Measurements from ENCODE around the gene SND1. TPM values are rescaled to one million over a fixed set of nuclear protein-coding genes. Genes with fewer than 3 reads are reported as not detected.

The SND1 gene
- total RNA-seq, 4 donors from 2014 or later: 64.3 to 77.0 (median 70.4) TPM

DNA sequence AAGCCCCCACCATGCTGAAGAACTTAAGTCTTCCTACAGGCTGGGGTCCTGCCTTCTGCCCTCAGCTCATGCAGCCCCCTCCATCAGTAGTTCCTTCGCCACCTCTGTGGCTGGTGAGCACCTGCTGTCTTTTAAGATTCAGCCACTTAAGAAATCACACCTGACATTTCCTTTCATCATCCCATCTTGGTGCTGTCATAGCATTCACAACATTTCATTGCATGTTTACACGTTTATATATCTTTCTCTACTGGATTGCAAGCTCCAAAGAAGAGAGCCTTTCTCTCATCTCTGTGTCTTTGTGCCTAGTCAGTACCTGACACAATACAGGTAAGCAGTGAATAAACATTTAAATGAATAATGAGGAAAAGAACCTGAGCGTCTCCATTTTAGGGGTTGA is 38.3 kb downstream of the SND1 start:
- no peak for DNase-seq
- intact Hi-C loops (cut with DNase I; ENCODE audit: low total_unique reads): no loop called here
- Histone ChIP-seq H3K27ac (no peak overlapping the region), H3K27me3 (no peaks in the 10 kb centered on the region), H3K9me3 (no peaks in the 10 kb centered on the region), H3K4me1 (no peaks in the 10 kb centered on the region), H3K36me3 (peaks cover 0 to 44% (median 9%) of the 10 kb centered on the region in 4 donors), H3K4me3 (no peak overlapping the region)
- in situ Hi-C loops (cut with MboI; ENCODE audit: low pct_ligation_motif_present in 1 of 4, low pct_unique_long_range_greater_than_20kb in 1 of 4, low sequenced_read_pairs in 3 of 4): no loop called here
- WGBS, 2 donors (ENCODE audit: low coverage in 1 of 2): 89% methylated on average over 3 of the region's 3 CpGs
- TF ChIP-seq, protein P1, sequence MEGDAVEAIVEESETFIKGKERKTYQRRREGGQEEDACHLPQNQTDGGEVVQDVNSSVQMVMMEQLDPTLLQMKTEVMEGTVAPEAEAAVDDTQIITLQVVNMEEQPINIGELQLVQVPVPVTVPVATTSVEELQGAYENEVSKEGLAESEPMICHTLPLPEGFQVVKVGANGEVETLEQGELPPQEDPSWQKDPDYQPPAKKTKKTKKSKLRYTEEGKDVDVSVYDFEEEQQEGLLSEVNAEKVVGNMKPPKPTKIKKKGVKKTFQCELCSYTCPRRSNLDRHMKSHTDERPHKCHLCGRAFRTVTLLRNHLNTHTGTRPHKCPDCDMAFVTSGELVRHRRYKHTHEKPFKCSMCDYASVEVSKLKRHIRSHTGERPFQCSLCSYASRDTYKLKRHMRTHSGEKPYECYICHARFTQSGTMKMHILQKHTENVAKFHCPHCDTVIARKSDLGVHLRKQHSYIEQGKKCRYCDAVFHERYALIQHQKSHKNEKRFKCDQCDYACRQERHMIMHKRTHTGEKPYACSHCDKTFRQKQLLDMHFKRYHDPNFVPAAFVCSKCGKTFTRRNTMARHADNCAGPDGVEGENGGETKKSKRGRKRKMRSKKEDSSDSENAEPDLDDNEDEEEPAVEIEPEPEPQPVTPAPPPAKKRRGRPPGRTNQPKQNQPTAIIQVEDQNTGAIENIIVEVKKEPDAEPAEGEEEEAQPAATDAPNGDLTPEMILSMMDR (IDR thresholded peaks at IDR 0.05): no peak
- TF ChIP-seq POLR2AphosphoS5 (IDR thresholded peaks at IDR 0.05) (no peak), POLR2A (IDR thresholded peaks at IDR 0.05) (no peak), EP300 (IDR thresholded peaks at IDR 0.05; ENCODE audit: low read depth) (no peak)

DNA sequence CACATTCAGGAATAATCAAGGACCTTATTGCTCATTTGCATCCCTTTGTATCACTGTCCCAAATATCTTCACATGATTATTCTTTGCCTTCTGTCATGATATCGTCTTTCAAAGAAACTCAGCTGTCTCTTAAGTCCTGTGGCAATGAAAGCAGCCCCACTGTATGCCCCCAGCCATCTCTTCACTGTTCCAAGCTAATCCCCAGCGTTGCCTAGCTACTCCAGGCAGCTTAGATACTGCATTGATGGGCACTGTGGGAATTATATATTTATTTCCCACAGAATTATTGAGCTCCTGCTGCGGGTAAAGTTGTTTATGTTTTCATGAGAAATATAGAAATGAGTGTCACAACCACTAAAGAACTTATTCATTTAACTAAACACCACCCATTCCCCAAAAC is 38.8 kb downstream of the SND1 start:
- no peaks in the 10 kb centered on the region for H3K9me3 ChIP-seq
- H3K4me1 ChIP-seq: no peaks in the 10 kb centered on the region
- peaks cover 0 to 44% (median 9%) of the 10 kb centered on the region in 4 donors for H3K36me3 ChIP-seq
- intact Hi-C loops (cut with DNase I; ENCODE audit: low total_unique reads) (no loop called here), in situ Hi-C loops (cut with MboI; ENCODE audit: low pct_ligation_motif_present in 1 of 4, low pct_unique_long_range_greater_than_20kb in 1 of 4, low sequenced_read_pairs in 3 of 4) (no loop called here)
- 94 to 96% methylated on average over 2 to 3 of the region's 3 CpGs for WGBS, 2 donors (ENCODE audit: low coverage in 1 of 2)
- no peak overlapping the region for H3K4me3 ChIP-seq
- no peaks in the 10 kb centered on the region for H3K27me3 ChIP-seq
- no peak overlapping the region for H3K27ac ChIP-seq
- TF ChIP-seq EP300 (IDR thresholded peaks at IDR 0.05; ENCODE audit: low read depth): no peak
- TF ChIP-seq, protein P1 (IDR thresholded peaks at IDR 0.05): no peak
- no peak for TF ChIP-seq POLR2AphosphoS5 (IDR thresholded peaks at IDR 0.05)
- no peak for TF ChIP-seq POLR2A (IDR thresholded peaks at IDR 0.05)
- no peak for DNase-seq

DNA sequence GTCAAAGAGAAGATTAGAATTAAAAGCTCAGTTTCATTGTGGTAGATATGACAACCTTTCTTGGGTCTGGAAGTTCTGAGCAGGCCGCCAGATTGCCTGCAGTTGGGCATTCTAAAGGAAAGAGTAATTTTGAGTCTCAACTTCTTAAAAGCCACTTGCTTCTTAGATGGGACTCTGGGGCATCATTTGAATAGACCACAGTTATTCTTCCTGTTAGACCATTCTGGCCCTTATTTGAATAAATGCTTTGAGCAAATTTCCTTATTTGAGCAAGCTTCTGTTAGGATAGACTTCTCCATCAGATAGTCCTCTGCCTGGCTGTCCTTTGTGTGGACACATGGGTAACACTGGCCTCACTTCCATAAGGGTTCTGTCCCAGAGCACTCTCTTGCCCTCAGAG is 40.2 kb downstream of the SND1 start:
- Histone ChIP-seq H3K27me3 (no peaks in the 10 kb centered on the region), H3K27ac (no peak overlapping the region), H3K4me1 (no peaks in the 10 kb centered on the region), H3K9me3 (no peaks in the 10 kb centered on the region), H3K4me3 (no peak overlapping the region), H3K36me3 (peaks cover 0 to 38% (median 9%) of the 10 kb centered on the region in 4 donors)
- no peak for DNase-seq
- in situ Hi-C loops (cut with MboI; ENCODE audit: low pct_ligation_motif_present in 1 of 4, low pct_unique_long_range_greater_than_20kb in 1 of 4, low sequenced_read_pairs in 3 of 4) (no loop called here), intact Hi-C loops (cut with DNase I; ENCODE audit: low total_unique reads) (no loop called here)
- TF ChIP-seq, protein P1 (IDR thresholded peaks at IDR 0.05): no peak
- TF ChIP-seq EP300 (IDR thresholded peaks at IDR 0.05; ENCODE audit: low read depth) (no peak), POLR2AphosphoS5 (IDR thresholded peaks at IDR 0.05) (no peak), POLR2A (IDR thresholded peaks at IDR 0.05) (no peak)
- 93% methylated on average over 1 of the region's 1 CpG; no CpG with 5 or more reads in 1 of the 2 donors for WGBS, 2 donors (ENCODE audit: low coverage in 1 of 2)

DNA sequence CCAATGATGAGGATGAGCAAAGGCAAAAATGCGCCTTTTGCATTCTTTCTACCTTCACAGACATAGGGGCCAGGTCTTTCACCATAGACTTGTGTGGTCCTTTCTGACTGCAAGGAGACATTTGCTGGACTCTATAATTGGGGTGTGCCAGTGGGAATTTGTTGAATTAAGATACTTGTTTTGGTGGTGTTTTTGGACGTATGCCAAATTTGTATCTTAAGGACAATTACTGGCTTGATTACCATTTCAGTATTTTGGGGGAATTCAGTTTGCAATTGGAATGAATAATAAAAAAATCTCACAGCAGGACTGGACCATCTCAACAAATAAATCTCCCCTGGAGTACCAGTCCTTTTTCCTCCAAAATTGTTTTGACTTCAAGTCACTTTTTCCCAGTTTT is 47.9 kb downstream of the SND1 start:
- peaks cover 0 to 21% (median 7%) of the 10 kb centered on the region in 4 donors for H3K36me3 ChIP-seq
- DNase-seq: no peak
- H3K4me1 ChIP-seq: peaks cover 0 to 4% (median 0%) of the 10 kb centered on the region in 4 donors
- no peaks in the 10 kb centered on the region for H3K9me3 ChIP-seq
- H3K27ac ChIP-seq: no peak overlapping the region
- no peaks in the 10 kb centered on the region for H3K27me3 ChIP-seq
- TF ChIP-seq, protein P1 (IDR thresholded peaks at IDR 0.05): no peak
- TF ChIP-seq POLR2A (IDR thresholded peaks at IDR 0.05) (no peak), POLR2AphosphoS5 (IDR thresholded peaks at IDR 0.05) (no peak), EP300 (IDR thresholded peaks at IDR 0.05; ENCODE audit: low read depth) (no peak)
- intact Hi-C loops (cut with DNase I; ENCODE audit: low total_unique reads) (no loop called here), in situ Hi-C loops (cut with MboI; ENCODE audit: low pct_ligation_motif_present in 1 of 4, low pct_unique_long_range_greater_than_20kb in 1 of 4, low sequenced_read_pairs in 3 of 4) (loop anchor here in 2 of 4 donors (10.0 to 25.0 kb wide), 2 partner anchors 337 to 515 kb away; partner anchors contain the start of gene LRRC4 (in 1 of the 2))
- no peak overlapping the region for H3K4me3 ChIP-seq
- WGBS, 2 donors (ENCODE audit: low coverage in 1 of 2): 85 to 86% methylated on average over 1 to 2 of the region's 2 CpGs

All from transverse colon (tissue), 4 donors.